ENCODE results near the gene MN1.
"Not testable (repeated sequence)": the region's sequence is repeated elsewhere in the genome, so short reads cannot be mapped to it uniquely, and the experiment has no call there.

Gene MN1

DNA sequence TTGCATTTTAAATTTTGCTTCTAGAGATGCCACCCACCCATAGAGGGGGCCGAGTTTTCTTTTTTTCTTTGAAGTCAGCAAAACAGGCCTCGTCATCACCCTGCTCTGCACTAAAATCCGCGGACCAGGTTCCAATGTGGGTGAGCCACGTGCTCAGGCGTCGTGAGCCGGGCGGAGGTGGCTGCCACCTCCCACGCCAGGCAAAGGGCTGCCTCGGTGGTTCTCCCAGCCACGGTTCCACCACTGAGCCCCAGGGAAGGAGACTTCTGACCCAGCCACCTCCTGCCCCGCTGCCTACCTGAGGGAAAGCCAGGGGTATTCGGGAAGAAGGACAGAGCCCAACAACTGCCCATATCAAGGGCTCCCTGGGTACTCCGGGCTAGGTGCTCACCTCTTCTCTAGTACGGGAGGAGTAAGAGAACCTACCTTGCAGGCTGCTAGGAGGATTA is 45.3 kb downstream of the MN1 start:
- no peak for DNase-seq

DNA sequence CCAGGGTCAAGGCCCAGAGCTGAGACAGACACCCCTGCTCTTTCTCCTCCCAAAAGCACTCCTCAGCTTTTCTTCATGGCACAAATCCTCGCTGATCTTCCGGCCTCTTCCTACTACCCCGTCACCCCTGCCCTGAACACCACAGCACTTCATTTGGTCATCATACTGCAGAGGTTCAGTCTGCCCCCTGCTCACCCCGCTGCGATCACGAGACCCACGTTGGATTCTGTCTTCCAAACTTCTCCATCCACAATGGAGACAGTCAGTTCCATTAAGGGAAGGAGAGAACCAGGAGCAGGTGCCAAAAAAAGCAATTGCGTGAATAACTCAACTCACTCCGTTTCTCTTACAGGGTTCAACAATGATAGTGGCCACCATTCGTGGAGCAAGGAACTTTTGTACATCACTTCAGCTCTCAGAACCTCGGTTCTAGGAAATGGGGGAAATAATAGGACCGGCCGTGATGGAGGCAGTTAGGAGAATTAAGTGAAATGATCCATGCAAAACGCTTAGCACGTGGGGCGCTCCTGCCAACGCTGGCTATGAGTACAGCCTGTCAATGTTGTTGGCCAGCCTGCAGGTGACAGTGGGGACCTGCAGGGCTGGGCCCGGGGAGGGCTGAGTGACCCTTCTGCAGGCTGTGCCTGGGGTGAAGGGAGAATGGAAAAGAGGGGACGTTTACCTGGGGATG is 45.9 kb downstream of the MN1 start:
- no peak for DNase-seq

DNA sequence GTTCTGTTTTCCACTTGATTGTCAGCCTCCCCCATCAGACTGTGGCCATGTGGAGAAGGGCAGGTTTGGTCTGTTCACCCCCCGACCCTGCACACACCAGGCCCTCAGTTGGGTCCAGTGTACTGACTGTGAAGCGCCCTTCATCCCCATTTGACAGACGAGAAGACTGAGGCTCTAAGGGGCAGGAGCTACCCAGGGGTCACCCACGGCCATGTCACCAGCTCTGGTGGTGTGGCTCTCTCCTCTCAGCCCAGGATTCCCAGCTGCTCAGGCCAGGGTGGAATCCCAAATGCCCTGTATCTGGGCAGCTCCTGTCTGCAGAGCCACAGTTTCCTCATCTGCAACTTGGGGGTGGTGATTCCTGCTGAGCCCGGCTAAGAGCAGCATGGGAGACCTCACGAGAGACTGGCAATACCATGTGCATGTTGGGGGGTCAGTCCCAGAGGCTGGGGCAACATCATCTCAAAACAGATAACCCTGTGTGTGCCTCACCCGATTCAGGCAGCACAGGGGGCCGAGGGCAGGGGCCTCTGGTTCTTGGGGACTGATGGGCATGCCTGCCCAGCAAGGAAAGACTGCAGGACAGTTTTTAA is 46.6 kb downstream of the MN1 start:
- DNase-seq = no peak

DNA sequence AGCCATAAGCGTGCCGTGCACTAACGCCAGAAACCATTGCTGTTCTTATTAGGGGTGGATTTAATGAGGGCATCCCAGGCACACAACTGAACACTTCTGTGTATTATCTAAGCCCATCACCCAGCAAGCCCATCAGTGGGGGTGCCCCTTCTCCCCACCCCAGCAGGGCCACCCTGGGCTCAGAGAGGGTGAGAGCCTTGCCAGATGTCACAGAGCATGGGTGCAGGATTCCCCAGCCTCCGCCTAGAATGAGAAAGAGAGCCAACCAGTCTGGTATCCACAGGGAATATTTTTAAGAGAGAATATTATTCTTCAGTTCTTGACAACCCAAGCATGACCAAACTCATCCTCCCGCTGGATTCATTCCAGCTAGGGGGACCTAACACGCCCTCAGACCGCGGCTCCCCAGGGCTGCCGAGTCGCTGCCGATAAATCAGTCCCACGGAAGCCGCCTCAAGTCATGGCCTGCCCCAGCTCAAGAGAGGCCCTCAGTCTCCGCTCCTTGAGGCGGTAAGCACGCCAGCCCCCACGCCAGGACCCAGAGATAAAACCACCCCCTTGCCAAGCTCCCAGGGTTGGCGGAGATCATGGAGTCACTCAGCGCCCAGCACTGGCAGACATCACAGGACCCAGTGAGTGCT is 47.2 kb downstream of the MN1 start:
- peak; percentile 87 to 89 for DNase-seq

DNA sequence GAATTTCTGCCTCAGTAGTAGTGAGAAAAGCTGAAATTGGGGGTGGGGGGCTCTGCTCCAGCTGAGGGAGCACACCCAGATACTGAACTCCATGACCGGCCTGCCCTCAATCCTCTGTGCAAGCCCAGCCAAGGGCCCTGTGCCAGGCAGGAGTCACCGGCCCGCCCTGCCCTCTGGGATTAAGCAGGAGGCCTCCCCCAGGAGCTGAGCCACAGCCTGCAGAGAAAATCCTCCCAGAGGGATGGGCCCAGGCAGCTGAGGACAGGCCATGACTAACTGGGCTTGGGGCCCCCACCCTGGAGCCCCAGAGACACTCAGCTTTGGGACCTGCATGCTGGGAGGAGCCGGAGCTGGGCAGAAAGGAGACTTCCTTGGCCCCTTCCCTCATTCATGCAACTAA is 48.8 kb downstream of the MN1 start:
- DNase-seq = no peak

DNA sequence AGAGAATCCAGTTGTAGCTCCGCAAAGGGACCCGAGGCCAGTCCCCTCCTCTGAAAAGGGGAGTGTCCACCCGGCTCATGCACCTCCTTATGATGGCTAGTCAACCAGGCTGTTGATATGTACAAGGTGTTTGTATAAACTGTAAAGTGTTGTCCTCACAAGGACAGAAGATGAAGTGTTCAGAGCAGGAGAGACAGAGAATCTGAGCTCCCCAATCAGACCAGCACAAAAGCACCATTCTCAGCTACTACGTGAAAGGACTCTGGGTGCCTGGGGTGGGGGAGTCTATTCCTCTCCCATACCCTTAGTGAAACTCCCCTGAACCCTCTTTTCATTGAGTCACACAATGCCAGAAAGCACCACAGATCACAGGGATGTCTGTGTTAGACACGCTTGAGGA is 49.4 kb downstream of the MN1 start:
- DNase-seq = no peak

DNA sequence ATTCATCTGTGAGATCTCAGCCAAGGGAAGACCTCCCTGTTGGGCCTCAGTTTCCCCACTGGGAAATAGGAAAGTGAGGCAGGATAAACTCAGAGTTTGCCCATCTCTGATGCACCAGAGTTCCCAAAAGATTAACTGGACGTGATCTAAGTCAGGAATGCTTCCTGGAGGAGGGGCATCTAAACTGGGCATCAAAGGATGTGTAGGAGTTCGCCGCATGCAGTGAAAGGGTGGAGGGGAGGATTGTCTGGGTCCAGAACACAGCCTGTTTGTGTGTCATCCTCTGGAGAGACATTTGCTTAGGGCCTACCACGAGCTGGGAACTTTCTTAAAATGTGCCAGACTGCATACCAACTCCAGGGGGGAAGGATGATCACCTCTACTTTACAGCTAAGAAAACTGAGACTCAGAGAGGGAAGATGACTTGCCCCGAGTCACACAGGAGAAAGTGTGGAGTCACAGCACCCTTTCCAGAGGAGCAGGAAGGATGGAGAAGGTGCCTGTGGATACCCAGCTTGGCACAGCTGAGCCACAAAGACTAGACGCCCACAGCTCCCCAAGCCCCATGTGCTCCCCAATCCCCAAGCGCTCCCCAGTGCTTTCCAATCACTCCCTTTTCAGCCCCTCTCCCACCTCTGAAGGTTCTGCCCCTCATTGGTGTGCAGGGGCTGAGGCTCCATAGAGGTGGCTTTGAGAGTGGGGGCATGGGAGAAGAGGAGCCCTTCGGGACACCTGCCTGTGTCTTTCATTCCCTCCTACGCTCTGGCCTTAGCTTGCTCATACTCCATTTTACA is 50.1 kb downstream of the MN1 start:
- DNase-seq = no peak

DNA sequence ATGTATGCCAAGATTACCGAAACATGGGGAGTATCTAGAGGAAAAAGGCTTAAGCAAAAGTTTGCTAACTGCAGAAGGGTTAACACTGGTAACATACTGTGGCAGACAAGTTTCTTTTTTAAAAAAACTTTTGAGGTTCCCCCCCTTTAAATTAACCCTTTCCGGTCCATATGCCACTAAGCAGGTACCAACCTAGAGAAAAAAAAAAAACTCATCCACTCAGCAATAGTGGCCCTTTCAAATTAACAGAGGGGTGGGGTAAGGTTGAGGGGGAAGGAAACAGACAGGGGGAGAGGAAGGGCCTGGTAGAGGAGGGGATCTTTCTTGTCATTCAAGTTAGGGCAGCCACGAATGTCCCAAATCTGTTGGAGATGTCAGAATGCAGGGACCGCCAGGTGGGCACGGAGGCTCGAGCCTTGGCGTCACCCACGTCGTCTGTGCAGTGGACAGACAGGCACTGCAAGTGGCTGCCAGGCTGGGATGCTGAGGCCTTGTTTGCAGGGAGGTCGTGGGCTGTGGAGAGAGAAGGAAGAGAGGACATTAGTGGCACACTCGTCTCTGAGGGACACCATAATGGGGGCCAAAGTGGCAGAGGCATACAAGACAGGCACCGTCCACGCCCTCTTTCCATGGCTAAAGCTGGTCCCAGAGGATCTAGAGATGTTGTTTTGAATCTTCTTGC is 50.8 kb downstream of the MN1 start:
- DNase-seq = no peak

DNA sequence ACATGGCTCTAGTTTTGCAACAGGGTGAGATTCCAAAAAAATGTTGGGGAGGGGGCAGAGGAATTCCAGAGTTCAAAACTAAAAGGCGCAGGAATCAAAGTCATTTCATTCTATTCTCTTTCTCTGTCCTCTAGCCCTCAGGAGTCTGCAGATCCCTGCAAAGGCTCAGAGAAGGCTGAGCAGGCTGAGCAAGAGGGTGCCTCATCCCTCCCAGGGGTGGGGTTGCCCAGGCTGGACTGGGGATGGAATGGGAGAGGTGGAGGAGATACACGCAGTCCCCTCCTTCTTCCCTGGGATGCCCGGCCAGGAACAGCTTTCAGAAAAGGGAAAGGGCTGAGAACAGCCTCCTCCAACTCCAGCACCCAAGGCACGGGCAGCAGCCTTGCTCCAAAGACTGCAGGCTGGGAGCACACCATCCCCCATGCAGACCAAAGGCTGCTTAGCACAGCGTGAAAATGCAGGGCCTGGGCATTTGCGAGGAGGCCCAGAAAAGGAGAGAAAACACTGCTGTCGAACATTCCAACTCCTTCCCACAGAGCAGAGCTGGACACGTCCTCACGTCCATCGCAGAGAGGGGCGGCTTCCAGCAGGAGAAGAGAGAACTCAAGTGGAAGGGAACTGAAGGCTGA is 51.8 kb downstream of the MN1 start:
- peak in 1 of 2 experiments; percentile 32 for DNase-seq

DNA sequence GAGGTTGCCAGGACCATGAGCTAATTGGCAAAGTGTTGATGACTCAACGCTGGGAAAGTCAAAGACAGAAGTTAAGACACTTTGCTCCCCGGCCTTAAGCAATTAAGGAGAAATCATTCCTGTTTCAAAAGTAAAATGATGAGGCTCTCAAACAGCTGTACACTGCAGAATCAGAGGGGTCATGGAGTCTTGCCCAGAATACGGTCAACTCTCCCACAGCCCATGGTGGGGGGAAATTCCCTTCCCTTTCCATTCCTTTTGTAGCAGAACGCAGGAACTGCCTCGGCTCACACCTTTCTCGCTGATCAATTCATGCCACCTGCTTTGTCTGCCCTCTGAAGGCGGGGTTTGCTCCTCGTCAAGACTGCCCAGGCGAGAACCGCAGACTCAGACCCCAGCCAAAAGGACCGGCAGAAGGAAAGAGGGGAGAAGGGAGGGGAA is 52.8 kb downstream of the MN1 start:
- DNase-seq = no peak

DNA sequence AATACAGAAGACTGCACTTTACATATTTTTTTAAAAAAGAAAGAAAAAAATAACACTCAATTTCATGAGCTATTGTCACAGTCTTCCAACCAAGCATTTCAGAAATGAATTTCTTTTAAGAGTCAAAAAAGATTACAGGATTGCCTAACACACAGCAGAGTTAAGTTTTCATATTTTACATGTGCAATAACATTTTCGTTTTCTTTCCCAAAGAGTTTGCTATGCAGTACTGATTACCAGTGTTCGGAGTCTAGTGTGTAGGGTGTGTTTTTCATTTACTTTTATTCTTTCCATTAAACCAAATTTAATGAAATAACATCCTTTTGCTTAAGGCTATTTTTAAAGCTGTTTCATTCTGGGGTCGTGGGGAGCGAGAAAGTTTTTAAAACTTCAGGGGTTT is 53.2 kb downstream of the MN1 start:
- no peak for DNase-seq

DNA sequence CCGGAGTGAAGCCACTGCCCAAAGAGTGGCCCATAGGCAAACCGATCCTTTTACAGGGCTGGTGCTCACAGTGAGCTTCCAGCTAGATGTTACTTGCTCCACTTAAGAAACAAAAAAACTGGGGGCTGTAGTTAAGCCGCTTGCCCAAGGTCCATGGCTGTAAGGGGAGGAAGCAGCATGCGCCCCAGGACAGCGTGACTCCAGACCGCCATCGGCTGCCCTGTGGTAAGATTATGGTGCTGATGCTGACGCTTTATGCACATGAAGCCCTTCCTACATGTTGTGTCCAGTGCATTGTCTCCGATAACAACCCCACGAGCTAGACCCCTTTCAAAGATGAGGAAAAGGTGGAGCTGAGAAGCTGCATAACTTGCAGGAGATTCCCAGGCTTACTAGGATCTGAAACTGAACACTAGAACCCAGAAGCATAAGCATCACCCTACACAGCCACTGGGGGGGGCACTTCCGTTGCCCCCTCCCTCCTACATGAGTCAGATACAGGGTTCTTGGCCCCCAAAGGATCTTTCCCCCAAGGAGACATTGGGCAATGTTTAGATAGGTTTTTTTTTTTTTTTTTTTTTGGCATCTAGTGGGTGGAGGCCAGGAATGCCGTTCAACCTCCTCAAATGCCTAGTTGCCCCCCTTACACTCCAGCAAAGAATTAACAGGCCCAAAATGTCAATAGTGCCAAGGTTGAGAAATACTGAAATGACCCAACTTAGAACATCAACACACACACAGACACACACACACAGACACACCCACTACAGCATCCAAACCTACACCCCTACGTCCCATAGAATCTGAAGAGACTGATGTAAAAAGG is 53.9 kb downstream of the MN1 start:
- DNase-seq = no peak

DNA sequence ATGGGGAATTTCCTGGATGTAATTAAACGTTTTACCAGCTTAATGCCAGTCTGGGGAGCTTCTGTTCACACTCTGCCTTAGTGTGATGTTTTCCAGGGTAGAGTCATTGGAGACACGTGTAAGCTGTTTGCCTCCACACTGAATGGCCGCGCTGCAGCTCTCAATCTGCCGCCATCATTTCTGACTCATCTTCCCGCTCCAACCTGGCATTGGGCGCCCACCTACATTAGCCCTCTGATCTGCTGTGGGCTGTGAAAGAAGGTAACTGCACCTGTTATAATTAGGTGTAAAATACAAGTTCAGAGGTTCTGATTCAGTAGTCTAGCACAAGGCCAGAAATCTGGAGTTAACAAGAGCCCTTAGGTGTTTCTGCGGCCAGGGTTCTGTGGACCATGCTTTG is 54.6 kb downstream of the MN1 start:
- no peak for DNase-seq

DNA sequence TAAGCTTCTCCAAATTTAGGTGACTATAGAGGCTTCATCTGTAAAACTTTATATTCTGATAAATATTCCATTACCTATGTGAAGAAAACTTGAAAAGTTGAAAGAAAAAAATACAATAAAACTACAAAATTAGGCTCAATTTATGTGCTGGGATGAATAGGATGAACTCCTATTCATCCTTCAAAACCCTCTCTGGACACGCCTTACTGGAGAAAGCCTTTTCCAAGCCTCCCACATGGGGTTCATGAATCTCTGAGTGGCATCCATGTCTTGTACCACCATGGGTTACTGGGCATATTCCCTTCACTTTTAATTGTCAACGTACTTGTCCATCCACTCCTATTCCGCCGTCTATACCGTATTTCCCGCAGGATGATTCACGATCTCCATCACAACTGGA is 55.7 kb downstream of the MN1 start:
- no peak for DNase-seq

DNA sequence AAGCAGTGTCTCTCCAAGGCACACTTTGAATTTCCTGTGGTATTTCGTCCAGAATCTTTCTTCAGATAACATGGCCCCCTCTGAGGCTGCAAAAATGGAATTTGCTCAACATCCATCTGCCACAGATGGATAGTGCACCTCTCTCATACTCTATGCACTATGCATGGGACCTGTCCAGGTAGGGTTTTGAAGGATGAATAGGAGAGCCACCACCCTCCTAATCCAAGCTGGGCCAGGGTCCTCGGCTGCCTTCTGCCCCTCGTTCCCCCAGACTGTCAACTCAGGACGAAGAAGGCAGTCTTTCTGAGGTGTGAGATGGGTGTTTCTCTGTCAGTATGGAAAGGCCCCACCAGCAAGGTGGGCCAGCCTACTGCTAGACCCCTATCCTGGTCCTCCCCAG is 56.4 kb downstream of the MN1 start:
- DNase-seq = no peak

DNA sequence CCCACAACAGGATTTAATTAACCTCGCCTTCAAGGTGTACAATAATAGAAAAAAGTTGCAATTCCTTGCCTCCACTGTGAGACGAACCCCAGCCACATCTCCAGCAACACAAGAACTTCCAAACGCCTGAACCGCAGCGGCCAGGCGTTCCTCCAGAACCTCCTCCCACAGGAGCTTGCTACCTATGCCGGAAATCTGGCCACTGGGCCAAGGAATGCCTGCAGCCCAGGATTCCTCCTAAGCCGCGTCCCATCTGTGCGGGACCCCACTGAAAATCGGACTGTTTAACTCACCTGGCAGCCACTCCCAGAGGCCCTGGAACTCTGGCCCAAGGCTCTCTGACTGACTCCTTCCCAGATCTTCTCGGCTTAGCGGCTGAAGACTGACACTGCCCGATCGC is 57.5 kb downstream of the MN1 start:
- not testable (repeated sequence) for DNase-seq

DNA sequence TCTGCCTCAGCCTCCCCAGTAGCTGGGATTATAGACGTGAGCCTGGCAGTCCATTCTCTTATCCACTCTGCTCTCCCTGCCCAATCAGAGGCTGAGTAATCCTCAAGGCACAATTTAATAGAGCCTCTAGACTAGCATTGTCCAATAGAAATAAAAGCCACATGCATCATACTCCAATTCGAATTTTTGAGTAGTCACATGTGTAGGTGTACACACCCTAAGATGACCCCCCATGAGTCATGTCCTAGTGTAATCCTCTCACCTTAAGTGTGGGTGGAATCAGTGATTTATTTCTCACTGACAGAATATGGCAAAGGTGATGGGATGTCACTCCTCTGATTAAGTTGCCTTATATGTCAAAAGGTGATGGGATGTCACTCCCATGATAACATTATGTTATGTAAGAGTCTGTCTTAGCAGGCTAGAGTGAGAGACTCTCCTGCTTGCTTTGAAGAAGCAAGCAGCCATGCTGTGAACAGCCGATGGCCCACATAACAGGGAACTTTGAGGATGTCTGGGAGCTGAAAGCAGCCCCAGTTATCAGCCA is 61.3 kb downstream of the MN1 start:
- no peak for DNase-seq

DNA sequence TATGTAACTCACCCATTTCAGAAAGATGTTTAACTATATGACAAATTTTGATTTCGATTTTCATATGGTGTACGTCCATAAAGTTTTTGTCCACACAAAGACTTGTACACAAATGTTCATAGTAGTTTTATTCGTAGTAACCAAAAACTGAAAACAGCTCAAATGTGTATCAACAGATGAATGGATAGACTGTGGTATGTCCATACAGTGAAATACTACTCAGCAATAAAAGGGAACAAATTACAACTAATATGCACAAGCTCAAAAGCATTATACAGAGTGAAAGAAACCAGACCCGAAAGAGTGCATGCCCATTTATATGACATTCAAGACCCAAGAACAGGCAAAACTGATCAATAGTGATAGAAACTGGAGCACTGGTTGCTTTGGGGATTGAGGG is 64.0 kb downstream of the MN1 start:
- DNase-seq = no peak

DNA sequence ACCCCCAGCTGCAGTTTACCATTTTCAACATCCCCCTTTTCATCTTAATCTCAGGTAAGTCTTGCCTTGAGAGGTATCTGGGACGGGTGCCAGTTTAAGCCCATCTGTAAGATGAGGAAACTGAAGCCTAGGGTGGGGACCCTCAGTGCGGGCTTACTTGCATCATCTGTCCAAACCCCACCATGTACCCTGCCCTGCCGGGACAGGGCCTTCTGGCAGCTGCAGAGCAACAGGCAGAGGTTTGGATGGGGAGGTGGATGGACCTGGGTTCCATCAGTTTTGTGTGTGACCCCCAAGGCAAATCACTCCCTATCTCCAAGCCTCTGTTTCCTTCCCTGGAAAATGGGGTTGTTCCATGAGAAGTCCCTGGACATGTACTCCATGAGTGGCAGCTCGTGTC is 67.5 kb downstream of the MN1 start:
- DNase-seq = no peak

DNA sequence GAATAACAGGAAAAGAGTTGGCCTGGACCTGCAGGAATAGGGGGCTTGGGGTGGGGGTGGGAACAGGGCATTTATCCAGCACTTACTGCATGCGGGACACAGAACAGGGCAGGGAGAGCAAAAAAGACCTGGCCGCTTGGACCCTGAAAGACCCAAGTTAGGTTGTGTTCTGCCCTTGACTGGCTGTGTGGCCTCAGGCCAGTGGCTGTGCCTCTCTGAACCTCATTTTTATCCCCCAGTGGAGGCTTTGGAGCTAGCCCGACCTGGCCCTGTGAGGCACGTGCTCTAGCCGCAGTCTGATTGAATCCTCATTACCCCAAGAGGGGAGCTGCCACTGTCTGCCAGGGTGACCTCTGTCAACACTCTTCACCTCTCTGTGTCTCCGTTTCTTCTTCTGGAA is 68.7 kb downstream of the MN1 start:
- no peak for DNase-seq

DNA sequence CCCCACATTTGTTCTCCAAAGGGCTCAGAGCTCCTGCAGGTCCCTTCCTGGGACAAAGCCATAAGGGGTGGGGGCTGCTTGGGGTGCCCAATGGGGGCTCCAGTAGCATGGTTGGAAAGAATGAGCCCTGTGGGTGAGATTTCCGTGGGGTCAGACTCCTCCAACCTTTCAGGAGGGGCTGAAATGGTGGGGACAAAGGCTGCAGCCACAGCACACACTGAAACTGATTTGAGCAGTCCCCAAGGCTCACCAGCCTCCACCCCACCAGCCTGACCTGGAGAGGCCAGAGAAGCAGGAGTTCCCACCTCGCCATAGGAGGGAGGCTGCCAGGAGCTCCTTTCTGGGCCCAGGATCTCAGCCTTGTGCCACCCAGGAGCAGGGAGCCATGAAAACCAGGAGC is 69.2 kb downstream of the MN1 start:
- DNase-seq = no peak
